HAP-1 (cell line): ENCODE data around the gene DNAJC5.
"Not testable (repeated sequence)": the region's sequence is repeated elsewhere in the genome, so short reads cannot be mapped to it uniquely, and the experiment has no call there.

Experiments
- DNase-seq, 2 experiments: peaks; one replicate each; pipeline ENCODE4 v3.0.0-alpha.2; 2016 to 2020; ENCODE audit warnings: low spot score in 2 of 2
- H3K27me3 ChIP-seq: fragments of 250-450 bp; sonication (Bioruptor Pico); 2 replicates; pipeline ENCODE4 v1.5.1; 2020; ENCODE audit warnings: low read depth, mild to moderate bottlenecking, moderate library complexity
- H3K36me3 ChIP-seq: fragments of 250-450 bp; sonication (Bioruptor Pico); replicated peaks from 2 replicates; pipeline ENCODE4 v1.5.1; 2020; ENCODE audit warnings: mild to moderate bottlenecking
- H3K4me1 ChIP-seq: fragments of 250-450 bp; sonication (Bioruptor Pico); 2 replicates; pipeline ENCODE4 v1.5.1; 2020; ENCODE audit warnings: mild to moderate bottlenecking
- H3K4me3 ChIP-seq: fragments of 250-450 bp; sonication (Bioruptor Pico); 2 replicates; pipeline ENCODE4 v1.5.1; 2020; ENCODE audit warnings: mild to moderate bottlenecking, moderate library complexity
- H3K9me3 ChIP-seq: fragments of 250-450 bp; sonication (Bioruptor Pico); 2 replicates; pipeline ENCODE4 v1.5.1; 2020; ENCODE audit warnings: mild to moderate bottlenecking, moderate library complexity
- in situ Hi-C: fragments of 300-500 bp; cut with MboI; formaldehyde crosslinking; loops from 3 replicates; pipeline ENCODE4 v1.14.3; 2020; ENCODE audit warnings: low sequenced_read_pairs, inconsistent platforms, mixed read lengths

DNAJC5 gene

GRCh38 chr20:63897978-63898561, 3.1 kb downstream of the DNAJC5 start:
- DNase-seq = no peak
- peaks cover 8% of the 10 kb centered on the region for H3K36me3 ChIP-seq
- no peaks in the 10 kb centered on the region for H3K4me1 ChIP-seq
- H3K4me3 ChIP-seq = no peak overlapping the region
- in situ Hi-C loops = no loop called here
- no peaks in the 10 kb centered on the region for H3K9me3 ChIP-seq
- no peaks in the 10 kb centered on the region for H3K27me3 ChIP-seq

- DNase-seq = no peak
- Histone ChIP-seq H3K9me3 (no peaks in the 10 kb centered on the region), H3K36me3 (peaks cover 8% of the 10 kb centered on the region), H3K4me3 (no peak overlapping the region), H3K4me1 (no peaks in the 10 kb centered on the region), H3K27me3 (no peaks in the 10 kb centered on the region)
- in situ Hi-C loops = no loop called here
Measured at GRCh38 chr20:63898882-63899558, 4.1 kb downstream of the DNAJC5 start.

- no peak for DNase-seq
- no peaks in the 10 kb centered on the region for H3K27me3 ChIP-seq
- in situ Hi-C loops = no loop called here
- no peaks in the 10 kb centered on the region for H3K4me1 ChIP-seq
- H3K36me3 ChIP-seq = peaks cover 8% of the 10 kb centered on the region
- H3K9me3 ChIP-seq = no peaks in the 10 kb centered on the region
- H3K4me3 ChIP-seq = no peak overlapping the region
Measured at GRCh38 chr20:63900413-63900812, 5.5 kb downstream of the DNAJC5 start.

- in situ Hi-C loops = no loop called here
- Histone ChIP-seq H3K4me1 (no peaks in the 10 kb centered on the region), H3K9me3 (no peaks in the 10 kb centered on the region), H3K27me3 (no peaks in the 10 kb centered on the region), H3K36me3 (no peaks in the 10 kb centered on the region; the same call in none of the 2 replicates), H3K4me3 (no peak overlapping the region)
- DNase-seq = no peak
Measured at GRCh38 chr20:63903796-63904561, 9.1 kb downstream of the DNAJC5 start.

- Histone ChIP-seq H3K36me3 (no peaks in the 10 kb centered on the region; the same call in none of the 2 replicates), H3K27me3 (no peaks in the 10 kb centered on the region), H3K9me3 (no peaks in the 10 kb centered on the region), H3K4me3 (no peak overlapping the region), H3K4me1 (peaks cover 9% of the 10 kb centered on the region)
- in situ Hi-C loops = no loop called here
- DNase-seq = no peak
Measured at GRCh38 chr20:63908008-63908682, 13.2 kb downstream of the DNAJC5 start.

- H3K4me1 ChIP-seq = peaks cover 9% of the 10 kb centered on the region
- in situ Hi-C loops = no loop called here
- H3K27me3 ChIP-seq = no peaks in the 10 kb centered on the region
- H3K4me3 ChIP-seq = no peak overlapping the region
- no peaks in the 10 kb centered on the region for H3K9me3 ChIP-seq
- no peaks in the 10 kb centered on the region for H3K36me3 ChIP-seq
- peak in 1 of 2 experiments; percentile 39 for DNase-seq
Measured at GRCh38 chr20:63911176-63911575, 16.2 kb downstream of the DNAJC5 start.

GRCh38 chr20:63913768-63914167, 18.8 kb downstream of the DNAJC5 start:
- Histone ChIP-seq H3K27me3 (no peaks in the 10 kb centered on the region), H3K36me3 (peaks cover 2% of the 10 kb centered on the region), H3K4me1 (peaks cover 9% of the 10 kb centered on the region), H3K9me3 (no peaks in the 10 kb centered on the region; the same call in 1 of the 2 replicates), H3K4me3 (no peak overlapping the region)
- in situ Hi-C loops = no loop called here
- DNase-seq = no peak

- H3K9me3 ChIP-seq = no peaks in the 10 kb centered on the region; the same call in 1 of the 2 replicates
- H3K36me3 ChIP-seq = peaks cover 5% of the 10 kb centered on the region
- H3K27me3 ChIP-seq = no peaks in the 10 kb centered on the region
- no peak for DNase-seq
- peaks cover 9% of the 10 kb centered on the region for H3K4me1 ChIP-seq
- in situ Hi-C loops = no loop called here
- no peak overlapping the region for H3K4me3 ChIP-seq
Measured at GRCh38 chr20:63915471-63915870, 20.5 kb downstream of the DNAJC5 start.

GRCh38 chr20:63916371-63916939, 21.5 kb downstream of the DNAJC5 start:
- H3K4me3 ChIP-seq, DNase-seq, H3K4me1 ChIP-seq, H3K27me3 ChIP-seq, H3K9me3 ChIP-seq, in situ Hi-C loops, H3K36me3 ChIP-seq: not testable (repeated sequence)

- H3K4me1 ChIP-seq = no peaks in the 10 kb centered on the region
- peaks cover 5% of the 10 kb centered on the region for H3K36me3 ChIP-seq
- no peaks in the 10 kb centered on the region for H3K27me3 ChIP-seq
- in situ Hi-C loops = no loop called here
- DNase-seq = no peak
- no peak overlapping the region for H3K4me3 ChIP-seq
- no peaks in the 10 kb centered on the region; the same call in 1 of the 2 replicates for H3K9me3 ChIP-seq
Measured at GRCh38 chr20:63917811-63918210, 22.9 kb downstream of the DNAJC5 start.

GRCh38 chr20:63919130-63919529, 24.2 kb downstream of the DNAJC5 start:
- DNase-seq = no peak
- H3K9me3 ChIP-seq = no peaks in the 10 kb centered on the region; the same call in 1 of the 2 replicates
- H3K27me3 ChIP-seq = no peaks in the 10 kb centered on the region
- in situ Hi-C loops = no loop called here
- H3K4me1 ChIP-seq = no peaks in the 10 kb centered on the region
- H3K4me3 ChIP-seq = no peak overlapping the region
- peaks cover 5% of the 10 kb centered on the region for H3K36me3 ChIP-seq

- no peak for DNase-seq
- H3K36me3 ChIP-seq = peaks cover 5% of the 10 kb centered on the region
- in situ Hi-C loops = no loop called here
- no peaks in the 10 kb centered on the region; the same call in 1 of the 2 replicates for H3K9me3 ChIP-seq
- H3K4me3 ChIP-seq = no peak overlapping the region
- no peaks in the 10 kb centered on the region for H3K4me1 ChIP-seq
- H3K27me3 ChIP-seq = no peaks in the 10 kb centered on the region
Measured at GRCh38 chr20:63920226-63920625, 25.3 kb downstream of the DNAJC5 start.

- in situ Hi-C loops = no loop called here
- H3K4me1 ChIP-seq = no peaks in the 10 kb centered on the region
- H3K36me3 ChIP-seq = peaks cover 22% of the 10 kb centered on the region
- DNase-seq = no peak
- H3K9me3 ChIP-seq = no peaks in the 10 kb centered on the region
- H3K27me3 ChIP-seq = no peaks in the 10 kb centered on the region
- no peak overlapping the region for H3K4me3 ChIP-seq
Measured at GRCh38 chr20:63923651-63924050, 28.7 kb downstream of the DNAJC5 start.
